Hematopoietic multipotent progenitor cell treated with erythropoietin and hydrocortisone succinate and interleukin-3 and kit ligand, for 8 days (in vitro differentiated cells): Measurements from ENCODE around the gene CNPY1.

Experiments
- DNase-seq: peaks from one replicate; pipeline ENCODE4 v3.0.0-alpha.2; 2015

The CNPY1 gene

DNA sequence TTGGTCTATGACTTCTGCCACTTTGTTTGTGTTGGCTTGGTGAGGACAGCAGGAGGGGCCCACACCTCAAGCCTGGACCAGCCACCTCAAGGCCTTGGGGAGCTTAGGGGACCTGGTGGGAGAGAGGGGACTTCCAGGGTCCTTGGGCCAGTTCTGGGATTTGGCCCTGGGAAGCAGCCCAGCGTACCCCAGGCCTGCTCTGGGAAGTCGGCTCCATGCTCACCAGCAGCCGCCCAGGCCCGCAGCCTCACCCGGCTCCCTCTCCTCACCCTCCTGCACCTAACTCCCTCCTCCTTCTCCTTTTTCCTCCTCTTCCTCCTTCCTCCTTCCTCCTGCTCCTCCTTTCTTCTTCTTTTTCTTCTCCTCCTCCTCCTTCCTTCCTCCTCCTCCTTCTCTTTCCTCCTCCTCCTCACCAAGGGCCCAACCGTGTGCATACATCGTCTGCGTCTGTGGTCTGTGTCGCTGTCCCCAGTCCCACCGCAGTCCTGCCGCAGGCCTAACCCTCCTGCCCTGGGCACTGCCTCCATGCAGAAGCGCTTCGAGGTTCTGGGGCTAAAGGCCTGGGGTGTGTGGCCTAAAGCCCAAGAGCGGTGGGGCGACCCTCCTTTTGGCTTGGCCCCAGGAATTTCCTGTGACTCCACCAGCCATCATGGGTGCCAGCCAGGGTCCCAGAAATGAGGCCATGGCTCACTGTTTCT lies 83.1 kb downstream of the CNPY1 start:
- no peak for DNase-seq

DNA sequence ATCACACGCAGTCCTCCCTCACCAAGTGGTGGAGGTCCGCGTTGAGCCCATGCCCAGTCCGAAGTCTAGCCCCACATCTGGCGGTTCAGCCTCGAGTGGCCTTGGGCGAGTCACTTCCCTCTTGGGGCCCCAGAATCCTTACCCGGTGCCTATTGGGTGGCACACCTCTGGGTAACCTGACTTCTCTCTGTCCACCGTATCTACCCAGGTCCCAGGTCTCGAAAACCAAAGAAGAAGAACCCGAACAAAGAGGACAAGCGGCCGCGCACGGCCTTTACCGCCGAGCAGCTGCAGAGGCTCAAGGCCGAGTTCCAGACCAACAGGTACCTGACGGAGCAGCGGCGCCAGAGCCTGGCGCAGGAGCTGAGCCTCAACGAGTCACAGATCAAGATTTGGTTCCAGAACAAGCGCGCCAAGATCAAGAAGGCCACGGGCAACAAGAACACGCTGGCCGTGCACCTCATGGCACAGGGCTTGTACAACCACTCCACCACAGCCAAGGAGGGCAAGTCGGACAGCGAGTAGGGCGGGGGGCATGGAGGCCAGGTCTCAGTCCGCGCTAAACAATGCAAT lies 84.1 kb downstream of the CNPY1 start:
- DNase-seq: no peak

GRCh38 chr7:155461631-155462030 lies 84.7 kb downstream of the CNPY1 start:
- DNase-seq: no peak

DNA sequence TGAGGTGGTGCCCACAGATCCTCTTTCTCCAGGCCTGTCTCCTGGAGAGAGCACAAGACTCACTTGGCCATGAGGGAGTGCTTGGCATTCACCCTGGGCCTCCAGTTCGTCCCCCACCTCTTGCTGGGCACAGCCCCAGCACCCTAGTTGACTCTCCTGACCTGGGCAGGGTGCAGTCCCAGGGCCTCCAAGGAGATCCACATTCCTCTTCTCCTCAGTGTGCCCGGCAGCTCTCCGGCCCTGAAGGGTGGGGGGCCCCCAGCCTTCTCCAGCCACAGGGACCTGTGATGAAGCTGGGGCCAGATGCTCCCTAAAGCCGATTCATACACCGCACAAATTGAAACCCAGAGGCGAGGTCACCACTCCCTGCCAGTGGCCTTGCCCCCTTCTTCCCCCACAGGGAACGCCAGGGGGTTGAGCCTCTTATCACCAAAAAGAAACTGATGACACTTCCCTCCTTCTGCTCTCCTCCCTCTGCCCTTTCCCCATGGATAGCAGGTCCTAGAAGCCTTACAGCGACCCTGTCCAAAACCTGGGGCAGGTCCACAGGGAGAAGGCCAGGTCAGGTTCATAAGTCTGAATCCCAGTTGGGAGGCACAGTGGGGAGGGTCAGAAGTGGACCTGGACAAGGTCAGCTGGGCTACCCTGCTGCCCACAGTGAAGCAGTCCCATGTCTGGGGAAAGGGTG lies 85.3 kb downstream of the CNPY1 start:
- DNase-seq: no peak

DNA sequence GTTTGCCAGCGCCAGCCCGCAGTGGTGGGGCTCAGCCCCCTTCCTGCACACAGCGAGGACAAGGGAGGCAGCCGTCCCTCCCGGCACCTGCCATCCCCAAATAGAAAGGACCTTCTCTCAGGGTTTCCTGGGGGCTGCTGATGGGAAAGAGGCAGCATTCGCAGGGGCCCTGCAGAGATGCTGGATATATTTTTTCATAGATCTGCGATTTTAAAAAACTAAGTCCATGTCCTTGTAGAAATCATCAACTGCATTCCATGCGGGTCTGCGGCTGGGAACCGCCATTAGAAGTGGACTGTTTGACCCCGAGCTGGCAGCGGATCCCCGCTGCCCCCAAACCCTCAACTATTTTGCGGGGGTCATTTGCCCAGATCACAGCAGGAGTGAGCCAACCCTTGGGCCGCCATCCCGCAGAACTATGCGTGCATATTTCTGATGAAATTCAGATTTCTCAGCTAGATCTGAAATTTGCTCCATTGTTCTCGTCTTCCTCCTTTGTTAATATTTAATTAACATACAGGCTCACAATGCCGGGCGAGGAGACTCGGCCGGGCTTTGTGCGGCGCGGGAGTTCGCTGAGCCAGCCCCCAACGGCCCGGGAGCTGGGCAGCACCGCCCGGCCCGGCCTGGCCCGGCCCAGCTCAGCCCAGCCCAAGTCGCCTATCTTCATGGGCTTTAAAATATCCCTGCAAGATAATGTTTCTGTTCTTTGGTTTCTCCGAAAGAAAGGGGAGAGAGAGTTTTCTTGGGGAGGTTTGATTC lies 86.5 kb downstream of the CNPY1 start:
- DNase-seq: no peak

GRCh38 chr7:155458878-155459699 lies 87.3 kb downstream of the CNPY1 start:
- no peak for DNase-seq

GRCh38 chr7:155458111-155458877 lies 88.1 kb downstream of the CNPY1 start, which contains the start of gene EN2:
TSS of gene EN2 (plus strand) at chr7:155458129. CDS start at chr7:155458378, 249 bp downstream.
- no peak for DNase-seq

- DNase-seq: no peak
These were observed 88.7 kb downstream of the CNPY1 start for GRCh38 chr7:155457544-155458110.

DNA sequence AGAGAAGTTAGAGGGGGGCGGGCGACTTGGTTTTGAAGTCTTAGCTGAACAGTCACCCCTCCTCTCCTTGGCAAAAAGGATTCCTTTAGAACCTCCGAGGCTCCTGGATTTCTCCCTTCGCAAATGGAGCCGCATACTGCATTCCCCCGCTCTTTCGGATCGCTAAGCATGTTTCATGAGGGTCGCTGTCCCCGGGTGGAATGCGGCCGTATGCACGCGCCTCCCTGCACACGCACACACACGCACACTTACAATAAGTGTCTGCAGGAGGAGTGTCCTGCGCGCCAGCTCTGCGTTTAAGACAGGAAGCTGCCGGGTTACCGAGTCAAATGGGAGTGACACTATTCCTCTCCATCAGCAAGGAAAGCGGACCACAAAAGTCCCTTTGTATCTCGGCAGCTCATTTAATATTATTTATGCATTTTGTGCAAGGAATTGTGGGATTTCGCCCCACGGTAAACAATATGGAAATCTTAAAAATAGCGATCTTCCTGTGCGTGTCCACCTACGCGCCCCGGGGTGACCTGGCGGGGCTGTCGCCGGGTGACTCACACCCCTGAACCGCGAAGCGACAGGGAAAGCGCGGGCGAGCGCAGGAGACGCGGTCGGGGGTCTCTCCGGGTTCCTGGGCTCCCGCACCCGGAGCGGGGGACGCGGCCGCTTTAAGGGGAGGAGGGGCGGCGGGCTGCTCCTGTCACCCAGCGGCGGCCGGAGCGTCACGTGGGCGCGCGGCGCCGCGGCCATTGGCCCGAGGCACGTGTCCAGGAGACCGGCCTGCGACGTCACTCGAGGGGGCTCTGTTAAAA lies 89.4 kb downstream of the CNPY1 start:
- peak; percentile 7 for DNase-seq

- DNase-seq: no peak
These were observed 90.3 kb downstream of the CNPY1 start for GRCh38 chr7:155455776-155456737.

- DNase-seq: no peak
These were observed 91.1 kb downstream of the CNPY1 start for GRCh38 chr7:155455132-155455693.

DNA sequence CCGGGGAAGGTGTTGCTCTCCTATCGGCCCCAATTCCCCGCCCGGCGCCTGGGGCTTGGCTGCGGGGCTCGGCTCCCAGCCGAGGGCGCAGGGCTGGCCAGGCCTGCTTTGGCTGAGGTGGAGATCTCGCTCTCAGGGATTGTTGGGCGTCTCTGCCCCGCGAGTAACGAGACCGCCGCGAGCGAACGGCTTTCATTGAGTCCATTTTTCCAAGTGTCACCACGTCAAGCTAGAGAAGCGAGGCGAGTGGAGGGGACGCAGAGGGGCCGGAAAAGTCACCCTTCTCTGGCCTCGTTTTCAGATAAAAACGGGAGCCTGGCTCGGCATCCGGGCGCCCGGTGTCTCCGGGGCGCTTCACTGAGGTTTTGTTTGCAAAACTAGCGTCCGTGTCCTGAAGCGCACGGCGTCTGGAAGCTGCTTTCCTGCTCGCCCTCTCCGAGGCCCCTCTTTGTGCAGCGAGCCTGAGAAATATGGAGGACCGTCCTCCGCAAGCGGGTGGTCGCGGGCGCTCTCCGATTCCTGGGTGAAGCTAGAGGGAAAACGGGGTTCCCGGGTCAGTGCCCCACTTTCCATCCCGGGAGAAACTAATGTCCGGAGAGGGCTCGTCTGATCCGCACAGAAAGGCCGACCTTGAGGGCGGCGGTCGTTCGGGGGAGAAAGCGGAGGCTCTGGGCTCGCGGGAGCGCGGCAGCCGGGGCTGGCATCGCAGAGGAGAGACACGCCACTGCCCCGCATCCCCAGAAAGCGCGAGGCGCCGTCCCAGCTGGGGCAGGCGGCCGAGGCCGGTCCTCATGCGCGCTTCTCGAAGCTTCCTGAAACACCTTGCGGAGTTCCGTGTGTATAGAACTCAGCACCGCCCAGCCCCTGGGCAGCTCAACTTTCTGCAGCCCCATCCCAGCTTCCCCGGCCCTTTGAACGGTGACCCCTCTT lies 91.9 kb downstream of the CNPY1 start:
- no peak for DNase-seq

GRCh38 chr7:155453296-155454182 lies 92.8 kb downstream of the CNPY1 start:
- DNase-seq: no peak

DNA sequence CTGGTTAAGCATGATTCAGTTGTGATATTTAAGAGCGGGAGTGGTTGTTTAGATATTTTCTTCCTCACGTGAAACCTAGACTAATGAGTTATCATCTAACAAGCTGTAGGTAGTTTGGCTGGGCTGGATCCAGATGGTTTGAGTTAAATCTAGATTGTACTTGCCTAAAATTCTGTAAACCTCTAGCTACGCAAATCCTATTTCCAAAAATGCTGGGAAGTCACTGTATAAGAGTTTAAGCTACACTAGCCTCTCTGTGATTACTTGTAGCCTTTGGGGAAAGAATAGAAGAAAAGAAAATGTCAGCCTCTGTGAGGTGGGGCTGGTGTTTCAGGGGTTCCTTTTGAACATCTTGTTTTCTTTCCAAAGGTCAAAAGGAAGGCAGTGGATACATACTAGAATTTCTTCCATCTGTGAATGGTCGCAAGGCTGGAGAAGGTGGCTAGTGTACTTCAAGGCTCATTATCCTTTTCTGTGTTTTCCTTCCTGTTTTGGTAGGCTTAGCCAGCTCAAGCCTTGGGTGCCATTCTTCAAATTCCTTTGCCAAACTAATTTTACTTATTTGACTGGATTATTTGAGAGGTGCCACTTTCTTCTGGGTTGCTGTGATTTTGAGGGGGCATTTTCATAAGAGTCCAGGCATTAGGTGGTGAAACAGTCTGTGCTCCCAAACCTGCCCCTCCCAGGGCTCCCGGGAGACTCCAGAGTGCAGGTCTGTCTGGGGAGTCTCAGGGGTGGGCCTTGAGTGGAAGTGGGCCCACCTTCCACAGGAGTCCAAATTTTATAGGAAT lies 93.7 kb downstream of the CNPY1 start:
- no peak for DNase-seq

DNA sequence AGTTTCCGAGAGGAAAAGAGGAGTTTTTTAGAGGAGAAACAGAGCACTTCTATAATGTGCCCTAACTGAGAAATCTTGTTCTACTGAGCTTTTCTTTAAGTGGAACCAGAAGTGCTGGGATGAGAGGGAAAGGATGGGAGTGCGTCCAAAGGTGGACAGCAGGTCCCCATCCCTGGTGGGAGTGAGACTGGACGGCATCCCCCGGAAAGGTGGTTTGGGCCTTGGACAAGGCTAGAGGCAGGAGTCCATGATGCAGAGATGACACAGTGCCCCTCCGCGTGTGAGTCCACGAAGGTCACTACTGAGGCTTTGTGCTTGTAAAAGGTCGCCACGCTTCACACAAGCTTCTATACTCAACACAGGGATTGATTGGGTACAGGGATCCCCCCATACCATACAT lies 94.5 kb downstream of the CNPY1 start:
- no peak for DNase-seq
